Pancreas (tissue), 10 donors: ENCODE measurements around the gene ZNF512B. TPM values are rescaled to one million over a fixed set of nuclear protein-coding genes. Genes with fewer than 3 reads are reported as not detected.

Experiments used
- ATAC-seq, 4 donors: fragments of 200-7000 bp; cut with Tn5 transposase; one replicate each; pipeline versions ENCODE4 v1.8.0 to v1.9.1; 2020; ENCODE audit warnings: mild to moderate bottlenecking in 4 of 4, moderate library complexity in 4 of 4
- DNase-seq, 6 donors: peaks; one replicate each; pipeline ENCODE4 v3.0.0-alpha.2; 2020
- FAIRE-seq: peaks from 2 replicates; lab custom pipeline; 2012; peaks lifted over from hg19 to GRCh38; lab: Jason Lieb, UNC
- H3K27ac ChIP-seq, 4 donors: fragments of 200-600 bp; sonication (generic); 1 replicate in 3 of 4; 2 replicates in 1 of 4; pipeline versions ENCODE4 v1.5.0 to v1.8.0; 2020
- H3K27me3 ChIP-seq, 4 donors: fragments of 200-600 bp; one replicate each; pipeline ENCODE4 v1.8.0; 2021
- H3K36me3 ChIP-seq, 3 donors: fragments of 200-600 bp; sonication (generic) in 1 of 3; one replicate each; pipeline versions ENCODE4 v1.5.0 to v1.8.0; 2020 to 2021
- H3K4me1 ChIP-seq, 3 donors: fragments of 200-600 bp; one replicate each; pipeline ENCODE4 v1.8.0; 2021
- H3K4me3 ChIP-seq, 4 donors: fragments of 200-600 bp; sonication (generic) in 2 of 4; one replicate each; pipeline versions ENCODE4 v1.5.0 to v1.8.0; 2020 to 2021
- H3K9me3 ChIP-seq, 4 donors: fragments of 200-600 bp; one replicate each; pipeline ENCODE4 v1.8.0; 2021
- CTCF ChIP-seq, 4 donors: fragments of 200-600 bp; sonication (generic) in 3 of 4; IDR thresholded peaks; one replicate each; pipeline versions ENCODE4 v1.5.0 to v1.8.0; 2021; ENCODE audit warnings: antibody characterized with exemption in 4 of 4
- WGBS, 2 donors: extraction: QIAGEN DNeasy Blood & Tissue Kit; methylation state at CpG; one replicate each; pipeline ENCODE4 v1.1.7; 2013; 5-methylcytosine and 5-hydroxymethylcytosine counted together
- intact Hi-C, 3 donors: fragments of 100-400 bp; cut with DNase I; formaldehyde crosslinking; loops; one replicate each; pipeline versions ENCODE4 v1.11.1 to v1.14.2; 2022
- polyA plus RNA-seq, 2 donors: library from polyadenylated mRNA; stranded (reverse); fragments of 200-250 nt; gene quantifications; one replicate each; pipeline ENCODE4 v1.2.3, GENCODE V29; 2013
- total RNA-seq, 6 donors: library from RNA; stranded (reverse); fragmentation: NEBNext Ultra II Directional in 4 of 6; extraction: Animal tissue kit (Norgen Biotek cat#: 25700) in 4 of 6; gene quantifications; one replicate each; pipeline versions ENCODE4 v1.2.1 to v1.2.4, GENCODE V29; 2021 to 2023
- donor health status: healthy with polysubstance abuse.
- donor health status: DM: no; HTN: no; CAD: no; lungs with moderate emphysema.
- donor health status: DM: no; HTN: no; CAD: no.
- donor health status: control.
- donor health status: control.
- donor health status: Bipolar disorder and iron deficiency.
- donor health status: DM: yes; HTN: yes; CAD: no.
- donor health status: DM: no; HTN: no; CAD: no.
- donor health status: DM: no; HTN: no; CAD: no.
- donor health status: DM: yes; HTN: yes; CAD: no.

Gene ZNF512B
- total and polyA plus RNA-seq, 8 donors: 8.5 to 22.0 (median 11.4) TPM

- Histone ChIP-seq H3K27me3 (no peaks in the 10 kb centered on the region), H3K4me3 (no peak overlapping the region), H3K27ac (no peak overlapping the region), H3K36me3 (peaks cover 11 to 44% (median 13%) of the 10 kb centered on the region in 3 donors), H3K9me3 (no peaks in the 10 kb centered on the region), H3K4me1 (no peaks in the 10 kb centered on the region)
- TF ChIP-seq CTCF (IDR thresholded peaks at IDR 0.05): no peak
- WGBS, 2 donors: 90 to 94% methylated on average over 13 of the region's 13 CpGs
- no peak for DNase-seq
- FAIRE-seq: no peak
- ATAC-seq: no peak
- intact Hi-C loops: no loop called here
These were observed 40.2 kb upstream of the ZNF512B start for GRCh38 chr20:64009811-64010387.

- 94 to 96% methylated on average over 3 of the region's 3 CpGs for WGBS, 2 donors
- FAIRE-seq (no peak), DNase-seq (no peak), ATAC-seq (peak in 2 of 4 donors; percentile 36 to 41)
- Histone ChIP-seq H3K9me3 (no peaks in the 10 kb centered on the region), H3K27ac (no peak overlapping the region), H3K36me3 (peaks cover 11 to 33% (median 12%) of the 10 kb centered on the region in 3 donors), H3K4me3 (no peak overlapping the region), H3K27me3 (no peaks in the 10 kb centered on the region), H3K4me1 (no peaks in the 10 kb centered on the region)
- intact Hi-C loops: no loop called here
- TF ChIP-seq CTCF (IDR thresholded peaks at IDR 0.05): no peak
These were observed 37.2 kb upstream of the ZNF512B start for GRCh38 chr20:64006902-64007301.

- Histone ChIP-seq H3K4me1 (no peaks in the 10 kb centered on the region), H3K27ac (no peak overlapping the region), H3K9me3 (no peaks in the 10 kb centered on the region), H3K4me3 (no peak overlapping the region), H3K36me3 (peaks cover 10 to 34% (median 14%) of the 10 kb centered on the region in 3 donors), H3K27me3 (no peaks in the 10 kb centered on the region)
- ATAC-seq (no peak), DNase-seq (no peak), FAIRE-seq (no peak)
- no peak for TF ChIP-seq CTCF (IDR thresholded peaks at IDR 0.05)
- 78 to 85% methylated on average over 10 of the region's 10 CpGs for WGBS, 2 donors
- intact Hi-C loops: no loop called here
These were observed 36.8 kb upstream of the ZNF512B start for GRCh38 chr20:64006490-64006889.

GRCh38 chr20:64005394-64005793 lies 35.7 kb upstream of the ZNF512B start:
- peaks cover 7 to 34% (median 15%) of the 10 kb centered on the region in 3 donors for H3K36me3 ChIP-seq
- no peak for ATAC-seq
- FAIRE-seq: no peak

More at GRCh38 chr20:64005394-64005793, 35.7 kb upstream of the ZNF512B start:
- Histone ChIP-seq H3K27me3 (no peaks in the 10 kb centered on the region), H3K27ac (no peak overlapping the region), H3K9me3 (no peaks in the 10 kb centered on the region), H3K4me1 (no peaks in the 10 kb centered on the region), H3K4me3 (no peak overlapping the region)
- no peak for TF ChIP-seq CTCF (IDR thresholded peaks at IDR 0.05)
- WGBS, 2 donors: 82 to 87% methylated on average over 6 of the region's 6 CpGs
- DNase-seq: no peak
- intact Hi-C loops: no loop called here
